Measurements from ENCODE around the gene SLC1A4.

GRCh38 chr2:65043001-65043400, 53.8 kb downstream of the SLC1A4 start:
- no peak for TF ChIP-seq CTCF (IDR thresholded peaks at IDR 0.05)
- TF ChIP-seq POLR2A (IDR thresholded peaks at IDR 0.05): no peak

Measured in thyroid gland (tissue), 4 donors.